GM12874 (cell line): ENCODE results near the gene SARNP.

Source experiments
- TF ChIP-seq, protein P1 (sequence below): IDR thresholded peaks from 2 replicates; pipeline ENCODE4 v1.5.1; 2011; ENCODE audit warnings: low read depth, mild to moderate bottlenecking, control low read depth, low read length, moderate library complexity; ENCODE audit not compliant: insufficient read depth

The SARNP gene

DNA sequence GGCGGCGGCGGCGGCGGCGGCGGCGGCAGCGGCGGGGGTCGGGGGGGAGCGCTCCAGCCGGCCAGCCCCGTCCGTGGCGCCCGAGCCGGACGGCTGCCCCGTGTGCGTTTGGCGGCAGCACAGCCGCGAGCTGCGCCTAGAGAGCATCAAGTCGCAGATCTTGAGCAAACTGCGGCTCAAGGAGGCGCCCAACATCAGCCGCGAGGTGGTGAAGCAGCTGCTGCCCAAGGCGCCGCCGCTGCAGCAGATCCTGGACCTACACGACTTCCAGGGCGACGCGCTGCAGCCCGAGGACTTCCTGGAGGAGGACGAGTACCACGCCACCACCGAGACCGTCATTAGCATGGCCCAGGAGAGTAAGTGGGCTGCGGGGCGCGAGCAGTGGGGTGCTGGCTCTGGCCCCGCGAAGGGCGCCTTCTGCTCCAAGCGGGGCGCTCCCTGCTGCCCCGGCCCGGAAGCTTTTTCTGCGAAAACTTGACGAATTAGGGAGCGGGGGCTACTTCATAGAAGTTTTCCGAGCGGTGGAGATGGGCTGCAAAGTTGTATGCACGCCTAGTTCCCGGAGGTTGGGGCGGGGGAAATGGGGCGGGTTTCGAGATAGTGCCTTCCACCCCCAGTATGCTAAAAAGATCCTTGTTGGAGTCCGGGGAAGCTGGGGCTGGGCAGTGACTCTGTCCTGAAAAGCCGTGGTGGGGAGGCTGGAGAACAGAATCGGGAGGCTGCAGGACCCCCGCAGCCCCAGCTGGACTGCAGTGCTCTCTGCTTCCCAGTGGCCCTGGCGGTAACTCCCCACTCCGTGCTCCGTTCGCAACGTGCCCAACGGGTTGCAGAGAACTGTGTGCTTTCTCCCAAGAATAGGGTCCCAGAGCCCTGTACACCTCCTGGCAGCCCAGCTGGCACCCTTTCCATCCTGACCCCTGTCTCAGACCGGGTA lies 73.9 kb downstream of the SARNP start:
- TF ChIP-seq, protein P1, sequence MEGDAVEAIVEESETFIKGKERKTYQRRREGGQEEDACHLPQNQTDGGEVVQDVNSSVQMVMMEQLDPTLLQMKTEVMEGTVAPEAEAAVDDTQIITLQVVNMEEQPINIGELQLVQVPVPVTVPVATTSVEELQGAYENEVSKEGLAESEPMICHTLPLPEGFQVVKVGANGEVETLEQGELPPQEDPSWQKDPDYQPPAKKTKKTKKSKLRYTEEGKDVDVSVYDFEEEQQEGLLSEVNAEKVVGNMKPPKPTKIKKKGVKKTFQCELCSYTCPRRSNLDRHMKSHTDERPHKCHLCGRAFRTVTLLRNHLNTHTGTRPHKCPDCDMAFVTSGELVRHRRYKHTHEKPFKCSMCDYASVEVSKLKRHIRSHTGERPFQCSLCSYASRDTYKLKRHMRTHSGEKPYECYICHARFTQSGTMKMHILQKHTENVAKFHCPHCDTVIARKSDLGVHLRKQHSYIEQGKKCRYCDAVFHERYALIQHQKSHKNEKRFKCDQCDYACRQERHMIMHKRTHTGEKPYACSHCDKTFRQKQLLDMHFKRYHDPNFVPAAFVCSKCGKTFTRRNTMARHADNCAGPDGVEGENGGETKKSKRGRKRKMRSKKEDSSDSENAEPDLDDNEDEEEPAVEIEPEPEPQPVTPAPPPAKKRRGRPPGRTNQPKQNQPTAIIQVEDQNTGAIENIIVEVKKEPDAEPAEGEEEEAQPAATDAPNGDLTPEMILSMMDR = 0 out of 2 replicates have a peak, but pooled peaks have one; percentile 15

DNA sequence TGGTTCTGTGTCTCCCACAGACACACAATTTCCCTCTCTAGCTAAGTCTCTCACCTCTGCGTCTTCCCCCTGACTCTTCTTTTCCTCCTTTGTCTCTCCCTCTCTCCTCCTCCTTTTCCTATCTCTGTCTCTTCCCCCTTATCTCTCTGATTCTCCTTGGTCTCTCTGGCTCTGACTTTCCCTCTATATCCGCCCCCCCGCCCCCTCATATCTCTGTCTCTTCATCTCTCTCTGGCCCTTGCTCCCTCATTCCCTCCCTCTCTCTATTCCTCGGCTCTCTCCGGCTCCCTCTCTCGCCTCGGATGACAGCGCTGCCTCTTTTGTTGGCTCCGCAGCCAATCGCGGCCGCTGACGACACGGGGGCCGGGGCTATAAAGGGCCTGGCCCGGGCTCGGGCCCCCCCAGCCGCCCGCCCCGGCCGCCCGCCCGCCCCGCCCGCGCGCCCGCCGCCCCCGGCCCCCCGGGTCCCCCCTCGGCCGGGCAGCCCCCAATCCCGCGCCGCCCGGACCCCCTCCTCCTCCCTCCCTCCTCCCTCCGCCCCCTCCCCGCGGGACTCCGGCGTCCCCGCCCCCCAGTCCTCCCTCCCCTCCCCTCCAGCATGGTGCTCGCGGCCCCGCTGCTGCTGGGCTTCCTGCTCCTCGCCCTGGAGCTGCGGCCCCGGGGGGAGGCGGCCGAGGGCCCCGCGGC lies 74.7 kb downstream of the SARNP start, which contains the start of gene GDF11:
TSS of gene GDF11 (plus strand) at position 404 of the 687 bp plus-strand sequence. CDS start at position 599, 195 bp downstream.
- TF ChIP-seq, protein P1 = no peak

DNA sequence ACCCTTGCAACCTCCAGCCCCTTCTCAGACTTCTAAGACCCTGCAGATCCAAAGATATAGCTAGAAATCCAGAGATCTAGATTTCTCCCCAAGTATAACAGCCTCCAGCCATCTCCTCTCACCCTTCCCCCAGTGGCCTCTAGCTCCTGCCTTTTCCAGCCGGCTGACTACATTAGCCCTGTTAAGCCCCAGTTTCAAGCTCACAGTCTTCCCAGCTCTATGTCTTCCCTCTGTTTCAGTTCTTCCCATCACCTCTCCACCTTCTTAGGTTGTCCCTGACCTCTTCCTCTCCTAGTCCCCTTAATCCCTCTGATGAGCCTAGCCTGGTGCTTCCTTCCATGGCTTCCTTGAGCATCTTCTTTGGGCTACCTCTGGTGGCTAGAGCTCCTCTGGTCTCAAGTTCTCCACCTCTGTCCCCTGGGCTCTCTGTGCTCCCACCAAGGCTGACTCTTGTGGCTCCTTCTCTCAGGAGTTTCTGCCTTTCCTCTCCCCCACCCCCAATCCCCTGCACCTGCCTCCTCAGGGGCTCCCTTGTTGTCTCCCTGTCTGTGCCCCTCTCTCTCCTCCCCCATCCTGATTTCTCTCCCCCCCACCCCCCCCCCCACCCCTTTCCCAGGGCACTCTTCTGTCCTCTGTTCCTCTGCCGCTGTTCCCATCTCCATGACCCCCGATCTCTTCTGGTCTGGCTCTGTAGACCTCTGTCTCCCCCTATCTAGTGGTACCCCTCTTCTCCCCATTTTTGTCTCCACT lies 75.4 kb downstream of the SARNP start:
- TF ChIP-seq, protein P1 = no peak

DNA sequence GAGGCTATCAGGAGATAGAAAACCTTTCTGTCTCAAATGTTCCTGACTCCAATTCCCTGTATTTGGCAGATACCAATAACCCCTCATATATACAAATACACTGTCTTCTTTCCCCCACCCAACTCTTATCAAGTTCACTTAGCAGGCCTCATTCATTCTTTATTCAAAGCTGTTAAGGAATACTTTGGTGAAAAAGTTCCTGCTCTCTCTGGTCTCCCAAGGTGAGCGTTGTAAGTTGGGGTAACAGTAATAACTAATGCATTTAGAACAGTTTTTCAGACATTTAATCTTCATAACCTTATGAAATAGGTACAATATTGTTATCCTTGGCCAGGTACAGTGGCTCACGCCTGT lies 78.5 kb downstream of the SARNP start:
- TF ChIP-seq, protein P1 = no peak

DNA sequence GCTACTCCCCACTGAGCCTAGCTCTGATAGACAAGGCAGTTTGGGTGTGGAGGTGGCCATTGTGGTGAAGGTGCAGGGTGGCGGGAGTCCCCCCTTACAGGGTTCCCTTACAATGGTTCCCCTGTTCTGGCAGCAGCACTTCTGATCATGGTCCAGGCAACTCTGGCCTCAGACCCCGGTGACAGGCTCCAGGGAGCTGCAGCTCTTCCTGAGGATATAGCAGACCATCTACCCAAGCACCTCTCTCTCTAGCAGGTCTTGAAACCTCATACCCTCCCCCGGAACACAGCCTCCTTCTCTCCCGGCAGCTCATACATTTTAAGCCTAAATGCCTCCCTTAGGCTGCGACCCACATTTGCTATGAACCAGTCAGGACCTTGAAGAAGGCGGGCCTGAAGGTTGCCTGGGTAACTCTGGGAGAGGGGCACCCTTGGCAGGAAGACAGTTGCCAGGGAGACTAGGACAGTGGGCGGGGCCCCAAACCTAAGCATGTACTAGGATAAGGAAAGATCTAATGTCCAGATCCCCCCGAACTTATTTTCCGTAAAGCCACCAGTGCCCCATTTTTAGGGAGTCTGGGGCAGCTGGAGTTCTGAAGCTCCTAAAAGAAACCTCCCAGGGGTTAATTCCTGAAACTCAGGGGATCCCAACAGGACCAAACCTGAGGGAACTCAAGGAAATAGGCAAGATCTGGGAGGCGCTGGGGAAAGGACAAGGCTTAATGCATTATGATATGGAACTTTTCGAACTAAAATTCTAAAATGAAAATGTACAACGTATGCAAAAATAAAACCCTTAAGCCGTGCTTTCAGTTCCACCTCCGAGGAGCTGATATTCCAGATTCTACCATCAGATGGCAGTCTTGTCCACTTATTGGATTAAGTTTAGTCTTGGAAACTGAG lies 79.2 kb downstream of the SARNP start:
- TF ChIP-seq, protein P1 = peak; percentile 53; the same call in 1 of the 2 replicates

DNA sequence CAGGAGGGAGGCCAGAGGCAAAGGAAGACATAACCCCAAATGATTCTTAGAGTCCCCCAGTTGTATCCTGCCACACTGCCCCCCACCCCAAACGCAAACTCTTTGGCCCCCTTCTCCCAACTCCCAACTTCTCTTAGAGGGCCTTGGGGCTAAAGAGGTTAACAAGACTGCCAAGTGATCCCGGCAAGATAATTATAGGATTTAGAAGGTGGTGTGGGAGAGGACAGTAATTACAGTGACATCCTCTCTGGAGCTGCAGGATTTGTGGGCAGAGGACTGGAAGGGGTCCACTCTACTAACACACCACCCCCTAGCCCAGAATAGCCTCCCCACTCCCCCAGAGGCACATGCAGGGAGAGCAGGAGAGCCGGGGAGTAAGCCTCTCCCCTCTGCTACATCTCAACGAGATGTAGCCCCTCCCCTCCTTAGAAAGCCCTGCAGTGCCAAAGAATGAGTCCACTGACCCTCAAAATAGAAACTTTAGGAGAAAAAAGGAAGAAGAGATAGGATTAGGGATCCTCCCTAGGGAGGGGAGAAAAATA lies 79.9 kb downstream of the SARNP start:
- TF ChIP-seq, protein P1 = no peak
